ENCODE results near the gene CT47B1.
"Not testable (repeated sequence)": the region's sequence is repeated elsewhere in the genome, so short reads cannot be mapped to it uniquely, and the experiment has no call there.

CT47B1 gene
- long read RNA-seq, donor 1: 0 reads
- long read RNA-seq, donor 2: 0 reads
- long read RNA-seq, donor 3: 0 reads
- long read RNA-seq, donor 4: 0 reads
- long read RNA-seq, donor 5: 0 reads
- long read RNA-seq, donor 6: 0 reads
- long read RNA-seq, donor 7: 0 reads
- long read RNA-seq, donor 8: 0 reads

- DNase-seq: not testable (repeated sequence)
These were observed at the start of gene CT47B1 for GRCh38 chrX:120875766-120876165. Gene CT47B1, minus strand, starts transcription at chrX:120875866. Its CDS starts 196 bp downstream, at chrX:120875670.

DNA sequence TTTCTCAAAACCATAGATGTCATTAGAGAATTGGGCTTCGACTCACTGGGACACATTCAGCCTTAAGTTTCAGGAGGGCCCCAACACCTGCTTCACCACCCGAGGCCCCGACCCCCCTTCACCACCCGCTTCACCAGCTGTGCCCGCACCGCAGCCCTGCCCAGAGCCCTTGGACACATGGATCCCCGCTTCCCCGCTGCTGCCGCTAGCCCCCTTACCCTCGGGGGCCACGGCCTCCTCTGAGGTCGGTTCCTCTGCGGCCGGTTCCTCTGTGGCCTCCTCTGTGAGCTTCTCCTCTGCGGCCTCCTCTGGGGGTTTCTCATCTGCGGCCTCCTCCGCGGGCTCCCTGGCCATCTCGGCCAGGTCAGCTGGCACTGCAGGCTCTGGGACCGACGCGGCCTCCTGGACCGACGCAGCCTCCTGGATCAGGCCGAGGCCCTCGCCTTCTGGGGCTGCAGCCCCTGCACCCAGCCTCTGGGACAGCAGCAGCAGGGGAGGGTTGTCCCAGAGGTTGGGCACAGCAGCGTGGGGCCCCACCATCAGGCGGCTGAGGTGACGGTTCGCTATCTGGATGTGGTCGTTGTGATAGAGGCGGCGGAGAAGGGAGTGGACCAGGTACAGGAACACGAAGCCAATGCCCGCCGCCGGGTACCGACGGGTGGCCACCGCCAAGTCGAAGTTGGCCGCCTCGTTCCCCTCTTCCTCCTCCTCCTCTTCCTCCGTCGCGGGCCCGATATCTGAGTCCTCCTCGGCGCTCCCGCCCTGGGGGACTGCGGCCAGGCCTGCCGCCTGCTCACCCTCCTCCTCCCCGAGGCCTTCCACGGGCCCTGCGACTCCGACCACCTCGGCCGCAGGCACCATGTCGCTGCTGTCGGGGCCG, 748 bp downstream of the CT47B1 start:
- DNase-seq: no peak

- DNase-seq: no peak
These were observed 18.4 kb downstream of the CT47B1 start for GRCh38 chrX:120857240-120857639.

DNA sequence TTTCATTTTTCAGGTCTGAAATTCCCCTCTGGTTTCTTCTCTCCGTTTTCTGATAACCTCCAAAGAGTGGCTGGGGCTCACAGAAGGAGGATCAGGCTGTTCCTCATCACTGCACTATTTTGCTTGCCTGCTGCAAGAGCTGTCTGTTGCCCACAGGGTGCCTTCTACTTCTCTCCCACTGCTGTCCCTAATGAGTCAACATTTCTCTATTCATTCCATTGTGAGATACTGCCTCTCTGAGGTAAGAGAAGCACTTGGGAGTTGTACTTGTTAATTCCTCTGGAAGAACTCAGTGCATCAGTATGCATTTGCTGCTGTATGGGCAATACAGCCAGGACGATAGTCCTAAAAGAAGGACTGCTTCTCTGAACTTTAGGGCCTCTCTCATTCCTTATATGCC, 34.8 kb downstream of the CT47B1 start:
- no peak for DNase-seq

DNA sequence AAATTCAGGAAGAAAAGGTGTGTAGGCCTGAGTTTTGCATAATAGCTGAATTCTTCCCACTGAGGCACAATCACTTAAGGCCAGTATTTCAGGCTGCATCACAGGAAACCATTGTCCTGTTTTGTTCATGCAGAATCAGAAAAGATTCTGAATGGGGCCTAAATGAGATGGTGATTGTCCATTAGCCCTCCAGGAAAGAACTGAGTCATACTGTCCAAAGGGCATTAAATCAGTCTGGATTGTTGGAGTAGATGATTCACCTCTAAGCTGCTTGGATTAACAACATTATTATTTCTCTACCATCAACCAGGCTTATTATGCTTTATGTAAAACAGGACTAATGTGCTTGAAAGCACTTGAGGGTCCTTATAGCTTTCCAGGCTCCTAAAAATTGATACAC, 36.2 kb downstream of the CT47B1 start:
- no peak for DNase-seq

DNA sequence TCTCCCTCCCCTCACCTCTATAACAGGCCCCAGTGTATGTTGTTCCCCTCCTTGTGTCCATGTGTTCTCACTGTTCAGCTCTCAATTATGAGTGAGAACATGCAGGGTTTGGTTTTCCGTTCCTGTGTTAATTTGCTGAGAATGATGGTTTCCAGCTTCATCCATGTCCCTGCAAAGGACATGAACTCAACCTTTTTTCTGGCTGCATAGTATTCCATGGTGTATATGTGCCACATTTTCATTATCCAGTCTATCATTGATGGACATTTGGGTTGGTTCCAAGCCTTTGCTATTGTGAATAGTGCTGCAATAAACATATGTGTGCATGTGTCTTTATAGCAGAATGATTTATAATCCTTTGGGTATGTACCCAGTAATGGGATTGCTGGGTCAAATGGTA, 48.5 kb downstream of the CT47B1 start:
- DNase-seq: not testable (repeated sequence)

DNA sequence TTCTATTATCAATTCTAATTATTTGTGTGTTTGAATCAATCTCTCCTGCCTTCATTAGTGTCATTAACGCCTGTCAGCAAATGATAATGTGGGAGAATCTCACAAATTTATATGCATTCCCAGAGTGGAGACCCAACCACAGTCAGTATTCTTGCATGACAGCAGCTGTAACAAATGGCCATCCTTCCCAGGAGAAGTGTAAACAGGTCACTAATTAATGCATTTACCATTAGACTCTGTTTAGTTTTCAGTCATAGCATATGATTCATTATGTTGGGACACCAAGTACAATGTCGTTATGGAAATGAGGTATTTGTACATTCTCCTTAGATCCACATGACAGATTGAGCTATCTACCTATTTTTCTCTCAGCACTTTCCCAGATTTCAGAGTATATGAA, 50.5 kb downstream of the CT47B1 start:
- DNase-seq: no peak

GRCh38 chrX:120824021-120824420, 51.6 kb downstream of the CT47B1 start:
- DNase-seq: no peak

GRCh38 chrX:120823556-120823955, 52.1 kb downstream of the CT47B1 start:
- no peak for DNase-seq

Data from right kidney (tissue), 9 donors.